ENCODE measurements around the gene METTL25B.

The METTL25B gene

DNA sequence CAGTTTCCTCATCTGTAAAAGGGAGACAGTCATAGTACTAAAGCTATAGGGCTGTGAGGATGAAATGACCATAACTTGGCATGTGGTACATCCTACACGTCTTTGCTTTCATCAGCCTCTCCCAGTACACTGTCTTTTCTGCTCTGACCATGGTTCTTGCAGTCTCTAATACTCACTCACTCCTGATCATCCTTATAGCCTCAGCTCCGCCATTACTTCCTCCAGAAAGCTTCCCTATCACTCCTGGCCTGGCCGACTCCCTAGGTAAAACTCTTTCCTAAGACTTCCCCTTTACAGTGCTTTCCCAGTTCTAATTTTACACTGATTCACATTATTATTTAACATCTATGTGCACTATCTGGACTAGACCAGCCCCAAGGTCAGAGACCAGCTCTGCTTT is 17.6 kb downstream of the METTL25B start:
- no peaks in the 10 kb centered on the region for H3K9me3 ChIP-seq (ENCODE audit: control insufficient read depth, insufficient read depth, low read length)
- H3K9ac ChIP-seq (ENCODE audit: low read depth, low read length): peak overlapping the region; percentile 97
- H3K4me1 ChIP-seq (ENCODE audit: insufficient read depth, low read length): peaks cover 44% of the 10 kb centered on the region
- H3K36me3 ChIP-seq (ENCODE audit: insufficient read depth, low read length): no peaks in the 10 kb centered on the region; the same call in 1 of the 2 replicates

DNA sequence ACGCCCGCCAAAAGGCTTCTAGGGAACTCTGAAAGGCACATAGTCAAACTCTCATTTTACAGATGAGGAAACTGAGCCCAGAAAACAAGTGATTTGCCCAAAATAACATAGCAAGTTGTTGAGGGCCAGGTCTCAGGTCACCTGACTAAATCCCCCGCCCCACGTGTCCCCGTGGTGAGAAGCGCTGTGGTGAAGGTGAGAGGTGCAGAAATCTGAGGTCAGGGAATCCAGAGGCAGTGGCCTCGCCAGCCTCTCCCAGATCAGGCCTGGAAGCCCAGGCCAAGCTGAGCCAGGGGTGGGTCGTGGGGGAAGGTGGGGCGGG is 18.1 kb downstream of the METTL25B start:
- Histone ChIP-seq H3K9ac (ENCODE audit: low read depth, low read length) (peak overlapping the region; percentile 97), H3K36me3 (ENCODE audit: insufficient read depth, low read length) (no peaks in the 10 kb centered on the region; the same call in 1 of the 2 replicates), H3K4me1 (ENCODE audit: insufficient read depth, low read length) (peaks cover 44% of the 10 kb centered on the region)

DNA sequence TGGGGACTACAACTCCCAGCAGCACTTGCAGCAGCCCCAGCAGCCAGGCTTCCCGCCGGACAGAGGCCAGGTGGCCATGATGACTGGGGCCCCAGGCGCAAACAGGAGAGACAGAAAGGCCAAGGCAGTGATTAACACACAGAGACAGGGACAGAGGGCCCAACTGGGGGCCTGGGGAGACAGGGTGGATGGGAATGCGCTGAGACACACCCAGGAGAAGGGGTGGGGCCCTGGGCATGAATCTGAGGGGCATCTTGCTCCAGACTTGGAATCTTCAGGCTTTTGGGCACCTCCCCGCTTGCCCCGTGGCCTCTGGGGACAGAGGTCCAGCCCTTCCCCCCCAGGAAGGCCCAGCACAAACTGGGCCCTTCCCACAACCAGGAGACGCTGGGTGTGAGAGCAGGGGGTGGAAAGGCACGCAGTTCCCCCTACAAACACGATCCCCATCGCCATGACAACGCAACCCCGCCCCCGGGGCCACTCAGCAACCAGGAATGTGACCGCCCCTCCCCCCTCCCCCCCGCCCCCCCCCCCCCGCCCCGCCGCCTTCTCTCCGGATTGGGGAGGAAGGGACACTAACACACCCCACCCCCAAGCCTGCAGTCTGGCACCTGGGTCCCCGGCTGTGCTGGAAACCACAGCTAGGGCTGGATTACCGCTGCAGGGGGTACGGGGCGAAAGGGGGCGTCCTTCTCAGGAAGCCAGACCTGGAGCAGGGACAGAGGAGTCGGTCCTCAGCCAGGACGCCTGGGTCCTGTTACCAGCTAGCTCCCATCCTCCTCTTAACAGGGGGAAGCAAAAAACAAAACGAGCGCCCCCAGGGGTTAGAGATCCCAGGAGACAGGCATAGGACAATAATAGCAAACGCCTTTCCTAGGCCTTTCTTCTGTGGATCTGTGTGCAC is 18.7 kb downstream of the METTL25B start:
- H3K9ac ChIP-seq (ENCODE audit: low read depth, low read length): peak overlapping the region; percentile 97
- H3K4me1 ChIP-seq (ENCODE audit: insufficient read depth, low read length): peaks cover 41% of the 10 kb centered on the region
- H3K9me3 ChIP-seq (ENCODE audit: control insufficient read depth, insufficient read depth, low read length): no peaks in the 10 kb centered on the region
- no peaks in the 10 kb centered on the region; the same call in 1 of the 2 replicates for H3K36me3 ChIP-seq (ENCODE audit: insufficient read depth, low read length)

More for the DNA sequence above, 18.1 kb downstream of the METTL25B start:
- no peaks in the 10 kb centered on the region for H3K9me3 ChIP-seq (ENCODE audit: control insufficient read depth, insufficient read depth, low read length)

DNA sequence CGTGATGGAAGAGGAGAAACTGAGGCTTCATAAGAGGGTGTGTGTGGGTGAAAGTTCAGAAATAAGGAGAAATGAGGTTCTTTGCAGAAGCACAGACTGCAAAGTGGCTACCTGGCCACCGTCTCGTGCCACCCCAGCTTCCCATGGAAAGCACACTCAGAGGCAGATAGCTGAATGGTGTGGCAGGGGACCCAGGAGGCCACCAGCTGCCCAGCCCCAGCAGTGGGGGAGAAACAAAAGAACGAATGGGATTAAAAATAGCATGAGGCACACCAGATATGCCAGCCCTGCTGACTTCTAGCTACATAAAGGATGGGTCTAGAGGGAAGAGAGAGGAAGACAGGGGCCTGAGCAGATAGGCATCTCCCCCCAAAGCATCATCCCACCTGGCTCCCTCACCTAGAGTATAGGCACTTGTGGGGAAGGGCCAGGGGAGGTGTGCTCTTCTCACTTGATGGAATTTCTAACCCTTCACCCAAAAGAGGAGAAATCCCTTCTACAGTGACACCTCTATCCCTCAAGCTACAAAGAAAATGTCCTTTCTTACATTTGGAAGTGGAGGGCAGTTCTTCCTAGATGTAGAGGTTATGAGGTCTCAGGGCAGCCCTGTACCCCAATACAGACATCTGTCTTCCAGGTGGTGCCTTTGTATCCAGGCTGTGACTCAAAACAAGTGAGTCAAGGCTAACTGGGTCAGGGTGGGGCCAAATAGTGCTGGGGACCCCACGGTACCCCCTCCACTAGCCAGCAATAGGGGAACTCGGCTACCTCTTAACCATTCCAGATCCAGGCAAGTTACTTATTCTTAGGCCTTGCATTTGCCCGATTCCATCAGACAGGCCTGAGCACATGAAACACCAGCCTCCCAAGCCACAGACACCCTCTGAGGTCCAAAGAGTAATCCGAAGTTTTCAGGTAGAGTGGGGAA is 19.7 kb downstream of the METTL25B start:
- Histone ChIP-seq H3K9ac (ENCODE audit: low read depth, low read length) (peak overlapping the region; percentile 53), H3K36me3 (ENCODE audit: insufficient read depth, low read length) (no peaks in the 10 kb centered on the region; the same call in 1 of the 2 replicates), H3K4me1 (ENCODE audit: insufficient read depth, low read length) (peaks cover 45% of the 10 kb centered on the region), H3K9me3 (ENCODE audit: control insufficient read depth, insufficient read depth, low read length) (no peaks in the 10 kb centered on the region)

DNA sequence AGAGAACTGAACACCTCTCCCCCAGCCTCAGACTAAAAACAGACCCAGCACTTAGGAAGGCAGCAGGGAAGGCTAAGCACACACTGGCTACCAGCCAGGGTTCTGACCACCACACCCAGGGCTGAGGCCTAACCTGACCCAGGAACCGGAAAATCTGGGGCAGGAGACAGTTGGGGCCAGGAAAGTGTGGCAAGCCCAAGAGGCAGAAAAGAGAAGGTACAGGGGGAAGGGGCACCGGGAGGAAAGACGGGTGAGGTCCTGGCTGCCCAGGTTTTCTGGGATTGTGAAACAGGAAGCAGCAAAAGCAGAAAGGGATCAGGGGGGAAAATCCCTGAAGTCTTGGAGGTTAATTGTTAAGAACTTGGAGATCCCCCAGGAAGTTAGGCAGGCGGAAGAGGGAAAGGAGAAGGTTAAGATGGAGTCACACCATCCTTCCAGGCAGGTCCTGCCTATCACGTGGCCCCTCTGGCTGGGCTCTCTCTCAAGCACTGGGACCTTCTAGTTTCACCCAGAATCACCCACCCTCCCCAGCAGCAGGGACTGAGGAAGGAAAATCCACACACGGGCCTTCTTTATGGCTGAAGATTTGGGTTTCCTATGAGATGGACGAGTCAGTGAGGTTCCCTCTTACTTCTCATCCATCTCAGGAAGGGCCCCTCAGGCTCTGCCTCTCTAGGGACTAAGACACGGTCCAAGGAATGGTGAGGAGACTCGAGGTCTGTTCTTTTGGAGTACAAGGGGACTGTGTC is 20.6 kb downstream of the METTL25B start:
- Histone ChIP-seq H3K4me1 (ENCODE audit: insufficient read depth, low read length) (peaks cover 47% of the 10 kb centered on the region), H3K36me3 (ENCODE audit: insufficient read depth, low read length) (no peaks in the 10 kb centered on the region), H3K9me3 (ENCODE audit: control insufficient read depth, insufficient read depth, low read length) (no peaks in the 10 kb centered on the region), H3K9ac (ENCODE audit: low read depth, low read length) (no peak overlapping the region; the same call in 1 of the 2 replicates)

DNA sequence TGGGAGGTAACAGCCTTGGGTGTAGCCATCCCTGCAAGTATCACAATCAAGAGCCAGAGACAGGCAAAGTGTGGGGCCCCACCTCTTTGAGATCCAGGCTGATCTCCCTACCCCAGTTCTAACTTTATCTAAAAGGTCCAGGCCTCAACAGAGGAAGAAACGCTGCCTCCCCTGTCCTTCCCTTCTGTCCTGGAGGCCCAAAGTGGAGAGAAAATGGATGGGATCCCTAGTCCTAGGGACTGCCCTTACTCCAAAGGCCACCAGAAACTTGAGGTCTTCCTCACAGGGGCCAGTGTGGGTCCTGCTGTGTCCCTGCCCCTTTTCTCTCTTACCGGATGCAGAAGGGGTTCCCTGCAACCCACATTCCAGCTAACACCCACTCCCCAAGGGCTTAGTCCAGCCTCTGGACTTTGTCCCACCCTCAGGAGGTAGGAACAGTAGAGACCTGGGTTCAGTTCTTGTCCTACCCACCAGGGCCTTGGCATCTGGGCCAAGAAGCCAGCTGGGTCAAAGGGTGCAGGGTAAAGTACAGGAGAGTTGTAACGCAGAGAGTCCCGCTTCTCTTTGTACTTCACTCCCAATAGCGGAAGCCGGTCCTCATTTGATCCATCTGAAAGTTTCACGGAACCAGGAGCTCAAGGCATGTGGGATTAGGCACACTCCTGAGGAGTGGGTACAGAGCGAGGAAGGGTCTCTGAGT is 21.3 kb downstream of the METTL25B start:
- H3K4me1 ChIP-seq (ENCODE audit: insufficient read depth, low read length): peaks cover 47% of the 10 kb centered on the region
- H3K9ac ChIP-seq (ENCODE audit: low read depth, low read length): peak overlapping the region; percentile 76; the same call in 1 of the 2 replicates
- H3K36me3 ChIP-seq (ENCODE audit: insufficient read depth, low read length): no peaks in the 10 kb centered on the region
- no peaks in the 10 kb centered on the region for H3K9me3 ChIP-seq (ENCODE audit: control insufficient read depth, insufficient read depth, low read length)

DNA sequence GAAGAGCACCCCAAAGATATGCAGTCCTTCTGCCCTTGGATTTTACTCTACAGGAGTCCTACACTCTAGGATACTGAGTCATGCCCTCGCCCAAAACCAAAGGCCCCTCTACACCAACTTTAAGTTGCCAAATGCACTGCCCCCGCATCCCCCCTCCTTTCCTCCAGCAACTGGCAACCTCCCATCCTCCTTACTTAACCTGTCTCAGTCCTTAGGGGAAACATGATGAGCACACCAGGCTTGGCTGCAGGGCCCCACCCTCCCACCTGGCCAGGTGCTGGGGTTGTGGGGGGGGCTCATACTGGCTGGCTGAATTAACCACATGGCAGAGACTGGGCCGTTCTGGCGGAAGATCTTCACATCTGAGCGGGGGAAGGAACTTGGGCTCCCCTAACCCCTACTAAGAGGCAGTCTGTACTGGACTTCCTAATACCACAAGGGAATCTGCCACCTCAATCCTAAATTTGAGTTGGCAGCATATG is 22.0 kb downstream of the METTL25B start:
- H3K4me1 ChIP-seq (ENCODE audit: insufficient read depth, low read length): peaks cover 42% of the 10 kb centered on the region
- H3K9ac ChIP-seq (ENCODE audit: low read depth, low read length): peak overlapping the region; percentile 76
- no peaks in the 10 kb centered on the region for H3K9me3 ChIP-seq (ENCODE audit: control insufficient read depth, insufficient read depth, low read length)
- H3K36me3 ChIP-seq (ENCODE audit: insufficient read depth, low read length): no peaks in the 10 kb centered on the region

DNA sequence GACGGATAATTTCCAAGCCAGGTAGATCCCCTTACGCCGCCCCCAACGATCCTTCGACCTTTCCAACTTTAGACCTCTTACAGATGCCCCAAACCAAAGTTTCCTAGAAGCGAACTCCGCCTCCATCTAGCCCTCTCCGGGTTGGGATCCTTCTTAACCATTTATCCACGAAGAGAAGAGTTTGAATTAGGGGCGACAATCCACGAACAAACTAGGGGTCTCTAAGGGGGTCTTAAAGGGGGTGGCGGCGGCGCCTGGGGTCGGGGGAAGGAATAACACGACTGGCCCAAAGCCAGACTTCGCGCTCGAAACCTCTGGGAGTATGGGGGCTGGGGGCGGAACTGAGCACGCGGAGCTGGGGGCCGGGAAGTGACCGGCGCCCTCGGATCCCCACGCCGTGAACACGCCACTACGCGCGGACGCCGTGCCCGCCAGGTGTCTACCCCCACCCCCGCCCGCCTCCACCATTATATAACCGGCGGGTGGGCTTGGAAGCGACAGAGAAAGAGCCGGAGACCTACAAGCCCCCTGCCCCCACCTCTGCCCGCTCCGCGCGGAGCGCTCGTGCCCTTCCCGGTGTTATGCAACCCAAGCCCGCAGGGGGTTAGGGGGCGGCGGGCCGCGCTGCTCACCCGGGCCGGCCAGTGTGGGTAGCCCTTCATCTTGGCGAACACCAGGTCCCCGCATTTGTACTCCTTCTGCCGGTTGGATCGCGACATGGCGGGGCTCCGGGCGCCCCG is 22.6 kb downstream of the METTL25B start:
- Histone ChIP-seq H3K9ac (ENCODE audit: low read depth, low read length) (peak overlapping the region; percentile 76), H3K4me1 (ENCODE audit: insufficient read depth, low read length) (peaks cover 36% of the 10 kb centered on the region), H3K36me3 (ENCODE audit: insufficient read depth, low read length) (no peaks in the 10 kb centered on the region), H3K9me3 (ENCODE audit: control insufficient read depth, insufficient read depth, low read length) (no peaks in the 10 kb centered on the region)

DNA sequence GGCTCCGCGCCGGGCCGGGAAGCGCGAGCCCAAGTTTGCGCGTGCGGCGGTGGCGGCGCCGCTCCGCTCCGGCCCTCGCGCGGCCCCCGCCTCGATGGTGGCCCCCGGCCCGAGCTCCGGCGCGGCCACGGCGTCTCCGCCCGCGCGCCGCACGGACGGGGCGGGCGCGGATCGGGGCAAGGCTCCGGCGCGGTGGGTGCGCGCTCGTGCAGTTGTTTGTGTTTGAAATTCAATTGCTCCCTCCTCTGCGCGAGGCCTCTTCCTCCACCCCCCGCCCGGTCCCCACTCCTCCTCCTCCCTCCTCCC is 23.1 kb downstream of the METTL25B start, which contains the start of gene HDGF:
Gene HDGF, minus strand, starts transcription at position 225 of the 306 bp plus-strand sequence. CDS start 246 bp downstream, outside the sequence.
- Histone ChIP-seq H3K36me3 (ENCODE audit: insufficient read depth, low read length) (no peaks in the 10 kb centered on the region), H3K9ac (ENCODE audit: low read depth, low read length) (peak within 1 kb of the TSS; percentile 76), H3K9me3 (ENCODE audit: control insufficient read depth, insufficient read depth, low read length) (no peaks in the 10 kb centered on the region), H3K4me1 (ENCODE audit: insufficient read depth, low read length) (peaks cover 31% of the 10 kb centered on the region)

DNA sequence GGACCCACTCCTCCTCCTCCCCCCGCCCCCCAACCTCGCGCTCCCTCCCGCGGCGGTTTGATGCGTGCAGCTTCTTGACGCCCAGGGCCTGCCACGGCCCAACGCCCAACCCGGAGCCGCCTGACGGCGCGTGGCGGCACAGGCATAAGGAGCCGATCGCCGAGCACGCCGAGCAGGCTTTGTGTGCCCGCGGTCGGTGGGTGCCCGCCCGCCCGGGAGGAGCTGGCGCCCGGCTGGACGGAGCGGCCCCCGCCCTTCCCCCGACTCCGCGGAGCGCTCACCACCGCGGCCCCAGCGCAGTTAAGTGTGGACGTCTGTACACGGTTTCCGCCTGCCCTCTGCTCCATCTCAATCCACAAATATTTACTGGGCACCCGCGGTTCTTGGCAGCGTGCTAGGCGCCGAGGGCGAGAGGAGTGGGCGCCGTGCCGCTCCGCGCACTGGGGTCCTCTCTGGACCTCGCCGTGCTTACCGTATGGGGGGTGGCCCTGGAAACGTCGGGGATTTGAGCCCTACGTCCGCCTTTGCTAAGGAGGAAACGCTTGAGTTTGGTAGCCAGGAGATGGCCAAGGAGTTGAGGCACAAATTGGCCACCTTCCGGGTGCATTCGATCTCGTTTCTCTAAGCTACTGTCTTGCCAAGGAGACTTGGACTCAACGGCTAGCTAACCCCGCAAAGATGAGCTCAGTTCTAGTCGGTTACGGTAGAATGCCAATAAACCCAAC is 23.6 kb downstream of the METTL25B start:
- Histone ChIP-seq H3K36me3 (ENCODE audit: insufficient read depth, low read length) (no peaks in the 10 kb centered on the region), H3K4me1 (ENCODE audit: insufficient read depth, low read length) (peaks cover 31% of the 10 kb centered on the region), H3K9me3 (ENCODE audit: control insufficient read depth, insufficient read depth, low read length) (no peaks in the 10 kb centered on the region), H3K9ac (ENCODE audit: low read depth, low read length) (peak overlapping the region; percentile 76)

DNA sequence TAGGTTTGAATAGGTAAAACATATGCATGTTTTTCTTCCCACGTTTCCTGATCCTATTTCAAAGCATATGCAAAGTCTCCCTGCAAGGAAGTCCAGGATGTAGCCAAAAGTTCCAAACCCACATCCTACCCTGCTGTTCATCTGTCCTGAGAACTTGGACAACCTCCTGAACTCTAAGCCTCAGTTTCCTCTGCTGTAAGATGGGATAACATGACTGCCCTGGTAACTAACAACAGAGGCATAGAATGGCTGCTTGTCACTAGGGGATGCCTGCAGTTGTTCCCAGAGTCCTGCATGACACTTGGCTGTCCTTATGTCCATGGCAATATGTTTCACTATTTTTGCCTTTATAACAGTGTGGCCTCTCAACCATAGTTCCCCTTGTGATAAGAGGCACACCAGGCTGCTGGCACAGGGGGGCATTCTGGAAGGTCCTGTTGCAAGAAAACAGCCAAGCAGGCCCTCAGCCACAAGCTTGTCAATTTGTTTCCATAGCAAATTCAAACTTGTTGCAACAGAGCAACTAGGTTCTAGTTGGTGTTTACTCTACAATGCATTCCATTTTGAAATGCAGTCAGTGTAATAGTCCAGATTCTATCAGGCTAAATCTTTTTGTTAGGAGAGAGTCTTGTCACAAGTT is 24.7 kb downstream of the METTL25B start:
- Histone ChIP-seq H3K9me3 (ENCODE audit: control insufficient read depth, insufficient read depth, low read length) (no peaks in the 10 kb centered on the region), H3K36me3 (ENCODE audit: insufficient read depth, low read length) (no peaks in the 10 kb centered on the region), H3K9ac (ENCODE audit: low read depth, low read length) (peak overlapping the region; percentile 76), H3K4me1 (ENCODE audit: insufficient read depth, low read length) (peaks cover 25% of the 10 kb centered on the region)

DNA sequence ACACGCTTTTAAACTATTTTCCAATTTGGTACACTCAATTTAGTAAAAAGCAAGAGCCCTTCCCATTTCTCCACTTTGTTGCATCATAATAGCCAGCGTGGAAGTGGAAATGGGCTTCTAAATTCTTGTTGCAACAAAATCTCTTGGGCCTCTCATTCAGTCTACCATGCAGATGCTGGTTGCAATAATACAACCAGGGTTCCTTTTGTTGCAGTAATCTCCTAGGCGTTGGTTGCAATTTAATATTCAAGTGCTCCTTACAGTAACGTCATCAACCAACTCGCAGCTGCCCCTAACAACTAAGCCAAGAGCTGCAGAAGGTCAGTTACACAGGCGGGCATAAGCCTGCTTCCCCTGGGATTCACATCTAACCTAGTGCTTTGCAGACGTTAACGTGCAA is 25.9 kb downstream of the METTL25B start:
- peaks cover 13% of the 10 kb centered on the region; the same call in 1 of the 2 replicates for H3K4me1 ChIP-seq (ENCODE audit: insufficient read depth, low read length)
- no peaks in the 10 kb centered on the region for H3K36me3 ChIP-seq (ENCODE audit: insufficient read depth, low read length)
- no peak overlapping the region for H3K9ac ChIP-seq (ENCODE audit: low read depth, low read length)
- H3K9me3 ChIP-seq (ENCODE audit: control insufficient read depth, insufficient read depth, low read length): no peaks in the 10 kb centered on the region

Data from ES-I3 (cell line).